GM12873 (cell line): Measurements from ENCODE around the gene CDH4.

Experiments
- TF ChIP-seq, protein P1 (sequence below): IDR thresholded peaks from 2 replicates; pipeline ENCODE4 v1.5.1; 2012; ENCODE audit warnings: low read depth, mild to moderate bottlenecking, moderate library complexity, low read length, control low read depth; ENCODE audit not compliant: insufficient read depth; ENCODE audit errors: missing control alignments

Gene CDH4

DNA sequence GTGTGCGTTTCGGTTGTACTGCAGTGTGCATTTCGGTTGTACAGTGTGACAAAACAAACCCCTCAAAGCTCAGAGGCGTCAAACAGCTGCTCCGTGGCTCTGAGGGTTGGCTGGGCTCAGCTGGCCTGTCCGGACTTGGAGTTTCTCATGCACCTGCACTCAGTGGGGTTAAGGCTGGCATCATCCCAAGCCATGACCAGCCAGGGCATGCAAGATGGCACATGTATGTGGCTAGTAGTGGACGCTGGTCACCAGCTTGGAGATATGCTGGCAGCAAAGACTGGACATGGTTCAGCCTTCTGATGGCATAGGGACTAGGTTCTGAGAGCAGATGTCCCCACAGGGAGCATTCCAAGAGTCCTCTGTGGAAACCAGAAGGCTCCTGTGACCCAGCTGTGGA, 187.2 kb downstream of the CDH4 start:
- TF ChIP-seq, protein P1, sequence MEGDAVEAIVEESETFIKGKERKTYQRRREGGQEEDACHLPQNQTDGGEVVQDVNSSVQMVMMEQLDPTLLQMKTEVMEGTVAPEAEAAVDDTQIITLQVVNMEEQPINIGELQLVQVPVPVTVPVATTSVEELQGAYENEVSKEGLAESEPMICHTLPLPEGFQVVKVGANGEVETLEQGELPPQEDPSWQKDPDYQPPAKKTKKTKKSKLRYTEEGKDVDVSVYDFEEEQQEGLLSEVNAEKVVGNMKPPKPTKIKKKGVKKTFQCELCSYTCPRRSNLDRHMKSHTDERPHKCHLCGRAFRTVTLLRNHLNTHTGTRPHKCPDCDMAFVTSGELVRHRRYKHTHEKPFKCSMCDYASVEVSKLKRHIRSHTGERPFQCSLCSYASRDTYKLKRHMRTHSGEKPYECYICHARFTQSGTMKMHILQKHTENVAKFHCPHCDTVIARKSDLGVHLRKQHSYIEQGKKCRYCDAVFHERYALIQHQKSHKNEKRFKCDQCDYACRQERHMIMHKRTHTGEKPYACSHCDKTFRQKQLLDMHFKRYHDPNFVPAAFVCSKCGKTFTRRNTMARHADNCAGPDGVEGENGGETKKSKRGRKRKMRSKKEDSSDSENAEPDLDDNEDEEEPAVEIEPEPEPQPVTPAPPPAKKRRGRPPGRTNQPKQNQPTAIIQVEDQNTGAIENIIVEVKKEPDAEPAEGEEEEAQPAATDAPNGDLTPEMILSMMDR: no peak

DNA sequence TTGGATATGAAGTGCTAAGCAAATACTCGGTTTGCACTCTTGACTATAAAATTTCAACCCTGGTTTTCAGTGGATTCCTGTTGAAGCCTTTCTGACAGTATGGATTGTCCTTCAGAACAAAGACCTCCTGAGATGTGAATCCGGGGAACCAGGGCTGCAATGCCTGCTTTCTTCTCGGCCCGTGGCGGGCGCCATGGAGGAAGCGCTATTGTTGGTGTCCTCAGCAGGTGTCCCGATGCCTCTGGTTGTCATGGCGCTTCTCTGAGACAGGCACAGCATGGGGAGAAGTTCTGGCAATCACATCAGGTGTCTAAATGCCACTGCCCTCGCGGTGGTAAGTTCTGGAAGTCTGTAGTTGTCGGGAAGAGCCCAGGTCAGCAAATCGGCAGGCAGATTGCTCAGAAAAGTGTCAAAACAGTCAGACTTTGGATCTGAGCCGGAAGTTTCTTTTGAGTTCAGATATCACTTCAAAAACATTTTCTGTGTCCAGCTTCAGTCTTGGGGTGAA, 188.5 kb downstream of the CDH4 start:
- TF ChIP-seq, protein P1: no peak

DNA sequence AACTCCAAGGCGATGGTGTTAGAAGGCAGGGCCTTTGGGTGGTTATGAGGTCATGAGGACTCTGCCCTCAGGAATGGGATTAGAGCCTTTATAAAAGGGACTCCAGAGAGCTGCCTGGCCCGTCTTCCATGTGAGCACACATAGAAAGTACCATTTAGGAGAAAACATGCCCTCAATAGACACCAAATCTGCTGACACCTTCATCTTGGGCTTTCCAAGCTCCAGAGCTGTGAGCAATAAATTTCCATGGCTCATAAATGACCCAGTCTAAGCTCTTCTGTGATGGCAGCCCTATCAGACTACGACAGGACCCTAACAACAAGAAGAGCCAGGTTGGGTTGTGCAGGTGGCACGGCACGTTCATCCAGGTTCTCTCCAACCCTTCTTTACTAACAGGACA, 189.5 kb downstream of the CDH4 start:
- TF ChIP-seq, protein P1: no peak

DNA sequence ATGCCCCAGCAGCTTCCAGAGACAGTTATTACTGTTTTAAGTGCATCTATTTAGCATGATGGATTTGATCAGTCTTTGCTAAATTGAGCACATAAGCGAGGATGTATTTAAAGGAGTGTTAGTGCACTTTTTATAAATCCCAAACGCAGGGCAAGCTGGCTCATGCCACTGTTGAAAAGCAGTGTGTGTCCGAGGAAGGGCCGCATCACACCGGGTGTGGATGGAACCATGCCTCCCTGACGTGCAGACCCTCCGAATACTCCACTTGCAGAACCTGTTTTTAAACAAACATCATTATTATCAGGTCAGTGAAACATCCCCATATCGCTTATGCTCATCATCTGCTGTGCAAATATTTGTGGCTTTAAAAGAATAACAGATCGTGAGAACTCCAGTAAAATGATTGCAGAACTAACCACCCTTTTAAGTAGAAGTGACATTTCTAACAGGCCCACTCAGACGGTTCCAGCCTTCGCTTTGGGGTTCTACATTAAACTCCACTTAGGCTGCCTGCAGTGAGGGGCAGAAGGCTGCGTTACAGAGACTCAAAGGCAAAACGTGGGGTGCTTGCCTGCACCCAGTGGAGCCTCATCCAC, 190.1 kb downstream of the CDH4 start:
- TF ChIP-seq, protein P1: no peak

DNA sequence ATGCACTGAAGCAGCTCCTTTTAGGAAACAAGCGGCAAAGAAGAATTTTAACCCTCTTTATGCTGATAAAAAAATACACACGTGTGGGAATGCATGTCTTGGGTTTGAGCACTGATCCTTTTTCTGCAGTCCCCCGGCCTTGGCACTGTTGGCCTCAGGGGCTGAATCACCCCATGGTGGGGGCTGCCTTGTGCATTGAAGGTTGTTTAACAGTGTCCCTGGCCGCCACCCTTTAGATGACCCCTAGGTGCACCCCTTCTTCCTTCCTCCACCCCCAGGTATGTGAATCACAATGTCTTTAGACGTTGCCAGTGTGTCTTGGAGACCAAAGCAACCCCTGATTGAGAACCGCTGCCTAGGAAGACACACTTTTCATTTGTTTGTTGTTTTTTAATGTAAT, 190.7 kb downstream of the CDH4 start:
- TF ChIP-seq, protein P1: no peak

DNA sequence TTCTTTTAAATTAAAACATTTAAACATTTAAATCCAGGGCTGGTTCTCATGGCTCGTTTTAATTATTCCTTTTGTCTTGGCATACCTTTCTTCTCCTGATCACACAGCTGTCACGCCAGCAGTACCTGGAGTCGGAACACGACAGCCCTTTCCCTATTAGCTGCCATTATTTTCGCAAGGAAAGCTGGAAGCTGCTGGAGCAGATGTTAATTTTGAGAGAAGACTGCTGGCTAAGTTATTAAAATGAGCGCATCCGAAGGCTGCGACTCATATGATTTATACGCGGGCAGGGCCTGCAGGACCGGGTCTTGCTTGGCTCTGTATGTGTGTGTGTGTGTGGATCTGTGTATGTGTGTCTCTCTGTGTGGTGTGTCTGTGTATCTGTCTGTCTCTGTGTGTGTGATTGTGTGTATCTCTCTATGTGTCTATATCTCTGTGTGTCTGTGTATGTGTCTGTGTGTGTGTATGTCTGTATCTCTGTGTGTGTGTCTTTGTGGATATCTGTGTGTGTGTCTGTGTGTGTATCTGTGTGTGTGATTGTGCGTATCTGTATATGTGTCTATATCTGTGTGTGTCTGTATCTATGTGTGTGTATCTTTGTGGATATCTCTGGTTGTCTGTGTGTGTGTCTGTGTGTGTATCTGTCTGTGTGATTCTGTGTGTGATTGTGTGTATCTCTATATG, 191.5 kb downstream of the CDH4 start:
- TF ChIP-seq, protein P1: no peak

DNA sequence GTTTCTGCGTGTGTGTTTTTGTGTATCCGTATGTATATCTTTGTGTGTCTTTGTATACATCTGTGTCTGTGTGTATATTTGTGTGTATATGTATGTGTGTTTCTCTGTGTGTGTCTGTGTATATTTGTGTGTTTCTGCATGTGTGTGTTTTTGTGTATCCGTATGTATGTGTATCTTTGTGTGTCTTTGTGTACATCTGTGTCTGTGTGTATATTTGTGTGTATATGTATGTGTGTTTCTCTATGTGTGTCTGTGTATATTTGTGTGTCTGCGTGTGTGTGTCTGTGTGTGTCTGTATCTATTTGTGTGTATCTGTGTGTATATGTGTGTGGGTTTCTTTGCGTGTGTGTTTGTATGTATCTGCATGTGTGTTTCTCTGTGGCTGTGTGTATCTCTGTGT, 192.6 kb downstream of the CDH4 start:
- TF ChIP-seq, protein P1: no peak
